ENCODE measurements around the gene RHOT2.

Gene RHOT2

GRCh38 chr16:667780-668518 lies at the start of gene RHOT2:
Gene RHOT2 (plus strand): TSS chr16:668132. CDS start chr16:668200, 68 bp downstream.
- peak; percentile 59 to 72 for DNase-seq

- DNase-seq, result no peak
Measured at GRCh38 chr16:619476-620100, 48.3 kb upstream of the RHOT2 start.

- no peak for DNase-seq
Measured at GRCh38 chr16:620700-621525, 47.0 kb upstream of the RHOT2 start.

GRCh38 chr16:621526-622105 lies 46.3 kb upstream of the RHOT2 start:
- no peak for DNase-seq

- DNase-seq, result no peak
Measured at GRCh38 chr16:622920-623280, 45.0 kb upstream of the RHOT2 start.

GRCh38 chr16:624526-625070 lies 43.3 kb upstream of the RHOT2 start:
- no peak for DNase-seq

GRCh38 chr16:625117-625976 lies 42.6 kb upstream of the RHOT2 start:
- no peak for DNase-seq

- no peak for DNase-seq
Measured at GRCh38 chr16:625977-626765, 41.8 kb upstream of the RHOT2 start.

GRCh38 chr16:626787-627453 lies 41.0 kb upstream of the RHOT2 start:
- no peak for DNase-seq

- no peak for DNase-seq
Measured at GRCh38 chr16:627454-628239, 40.3 kb upstream of the RHOT2 start.

GRCh38 chr16:628321-629061 lies 39.4 kb upstream of the RHOT2 start:
- DNase-seq, result no peak

GRCh38 chr16:629185-629832 lies 38.6 kb upstream of the RHOT2 start:
- DNase-seq, result no peak

GRCh38 chr16:629833-630248 lies 38.1 kb upstream of the RHOT2 start:
- DNase-seq, result no peak

- no peak for DNase-seq
Measured at GRCh38 chr16:630249-630814, 37.6 kb upstream of the RHOT2 start.

GRCh38 chr16:630815-631405 lies 37.0 kb upstream of the RHOT2 start, which contains the start of gene WFIKKN1:
Gene WFIKKN1 (plus strand): TSS chr16:630985. CDS start chr16:631254, 269 bp downstream.
- no peak for DNase-seq

- no peak for DNase-seq
Measured at GRCh38 chr16:631808-632358, 36.0 kb upstream of the RHOT2 start.
